GM12865 (cell line): Measurements from ENCODE around the gene PPP3CA.
A peak's percentile ranks its signal among the peaks of the same experiment; 100 is the strongest.

Source experiments
- DNase-seq: peaks from one replicate; pipeline ENCODE4 v3.0.0; 2010; ENCODE audit warnings: low read depth
- H3K4me3 ChIP-seq: 2 replicates; pipeline ENCODE4 v1.5.1; 2011; ENCODE audit warnings: mild to moderate bottlenecking, low read depth, low read length, control low read depth
- CTCF ChIP-seq: IDR thresholded peaks from 2 replicates; pipeline ENCODE4 v1.5.1; 2011; ENCODE audit warnings: low read length, control low read depth, low read depth, inconsistent platforms; ENCODE audit not compliant: insufficient read depth; ENCODE audit errors: missing control alignments

PPP3CA gene

GRCh38 chr4:101332424-101332823, 14.9 kb downstream of the PPP3CA start:
- DNase-seq, result no peak
- no peak overlapping the region for H3K4me3 ChIP-seq
- no peak for TF ChIP-seq CTCF

GRCh38 chr4:101331017-101331416, 16.3 kb downstream of the PPP3CA start:
- no peak for DNase-seq
- TF ChIP-seq CTCF, result no peak
- no peak overlapping the region for H3K4me3 ChIP-seq

GRCh38 chr4:101329592-101329991, 17.7 kb downstream of the PPP3CA start:
- H3K4me3 ChIP-seq, result no peak overlapping the region
- TF ChIP-seq CTCF, result no peak
- DNase-seq, result no peak

- TF ChIP-seq CTCF, result no peak
- DNase-seq, result peak; percentile 75
- H3K4me3 ChIP-seq, result no peak overlapping the region
Measured at GRCh38 chr4:101328063-101328602, 19.2 kb downstream of the PPP3CA start.

GRCh38 chr4:101326576-101326975, 20.8 kb downstream of the PPP3CA start:
- no peak for DNase-seq
- TF ChIP-seq CTCF, result no peak
- H3K4me3 ChIP-seq, result no peak overlapping the region

- no peak for TF ChIP-seq CTCF
- H3K4me3 ChIP-seq, result no peak overlapping the region
- no peak for DNase-seq
Measured at GRCh38 chr4:101322743-101323142, 24.6 kb downstream of the PPP3CA start.

- DNase-seq, result no peak
- H3K4me3 ChIP-seq, result no peak overlapping the region
- no peak for TF ChIP-seq CTCF
Measured at GRCh38 chr4:101321481-101322042, 25.8 kb downstream of the PPP3CA start.
